Choroid plexus epithelial cell (primary cell): ENCODE results near the gene PCBP2.

Source experiments
- DNase-seq: peaks from one replicate; pipeline ENCODE4 v3.0.0-alpha.2; 2010; ENCODE audit warnings: low read depth
- H3K4me3 ChIP-seq: 2 replicates; pipeline ENCODE4 v1.5.1; 2011; ENCODE audit warnings: low read depth, mild to moderate bottlenecking, control low read depth, low read length, moderate library complexity
- CTCF ChIP-seq: conservative IDR thresholded peaks from 2 replicates; pipeline ENCODE4 v1.5.1; 2011; ENCODE audit warnings: low read depth, mild to moderate bottlenecking, control low read depth, inconsistent platforms, low read length, moderate library complexity

PCBP2 gene

GRCh38 chr12:53507603-53507885 is 55.6 kb downstream of the PCBP2 start:
- H3K4me3 ChIP-seq: no peak overlapping the region
- TF ChIP-seq CTCF: no peak

GRCh38 chr12:53508534-53509170 is 56.8 kb downstream of the PCBP2 start:
- H3K4me3 ChIP-seq: no peak overlapping the region
- DNase-seq: peak; percentile 85
- peak; percentile 93 for TF ChIP-seq CTCF

More at GRCh38 chr12:53507603-53507885, 55.6 kb downstream of the PCBP2 start:
- DNase-seq: no peak

GRCh38 chr12:53510181-53510812 is 58.4 kb downstream of the PCBP2 start:
- TF ChIP-seq CTCF: no peak
- DNase-seq: no peak

GRCh38 chr12:53513712-53514410 is 62.0 kb downstream of the PCBP2 start:
- no peak for TF ChIP-seq CTCF
- no peak overlapping the region for H3K4me3 ChIP-seq
- DNase-seq: no peak

More at GRCh38 chr12:53510181-53510812, 58.4 kb downstream of the PCBP2 start:
- no peak overlapping the region for H3K4me3 ChIP-seq

GRCh38 chr12:53514628-53515290 is 62.9 kb downstream of the PCBP2 start:
- no peak for TF ChIP-seq CTCF
- DNase-seq: no peak

GRCh38 chr12:53515291-53515680 is 63.4 kb downstream of the PCBP2 start:
- TF ChIP-seq CTCF: no peak
- DNase-seq: no peak
- no peak overlapping the region for H3K4me3 ChIP-seq

More at GRCh38 chr12:53514628-53515290, 62.9 kb downstream of the PCBP2 start:
- H3K4me3 ChIP-seq: no peak overlapping the region
